Neural progenitor cell (in vitro differentiated cells): ENCODE results near the gene PIMREG. TPM values are rescaled to one million over a fixed set of nuclear protein-coding genes. Genes with fewer than 3 reads are reported as not detected.

ENCODE experiments used
- DNase-seq: peaks from one replicate; pipeline ENCODE4 v3.0.0-alpha.2; 2016; ENCODE audit warnings: low spot score
- H2AFZ ChIP-seq: fragments of 200-600 bp; sonication (generic); replicated peaks from 2 replicates; pipeline ENCODE4 v1.6.1; 2016; ENCODE audit warnings: antibody characterized with exemption
- H3F3A ChIP-seq: fragments of 200-600 bp; sonication (generic); 2 replicates; pipeline ENCODE4 v1.6.1; 2016; ENCODE audit warnings: antibody characterized with exemption, low read depth
- H3K27ac ChIP-seq: fragments of 200-600 bp; sonication (generic); 2 replicates; pipeline ENCODE4 v1.5.1; 2016; ENCODE audit warnings: mild to moderate bottlenecking
- H3K27me3 ChIP-seq: fragments of 200-600 bp; sonication (generic); 2 replicates; pipeline ENCODE4 v1.6.1; 2016; ENCODE audit warnings: mild to moderate bottlenecking, moderate library complexity
- H3K36me3 ChIP-seq: fragments of 200-600 bp; sonication (generic); 2 replicates; pipeline ENCODE4 v1.5.1; 2016
- H3K4me1 ChIP-seq: fragments of 200-600 bp; sonication (generic); 2 replicates; pipeline ENCODE4 v1.6.1; 2016; ENCODE audit warnings: mixed run types
- H3K4me2 ChIP-seq: fragments of 200-600 bp; sonication (generic); 2 replicates; pipeline ENCODE4 v1.6.1; 2016
- H3K4me3 ChIP-seq: fragments of 200-600 bp; sonication (generic); 2 replicates; pipeline ENCODE4 v1.5.1; 2016
- H3K79me2 ChIP-seq: fragments of 200-600 bp; sonication (generic); 2 replicates; pipeline ENCODE4 v1.6.1; 2016; ENCODE audit warnings: low read depth
- H3K9ac ChIP-seq: fragments of 200-600 bp; sonication (generic); 2 replicates; pipeline ENCODE4 v1.6.1; 2016
- H3K9me3 ChIP-seq: fragments of 200-600 bp; sonication (generic); 2 replicates; pipeline ENCODE4 v1.5.1; 2016; ENCODE audit warnings: low read depth
- H4K20me1 ChIP-seq: fragments of 200-600 bp; sonication (generic); 2 replicates; pipeline ENCODE4 v1.6.1; 2016; ENCODE audit warnings: low read depth
- H3K27ac Mint-ChIP-seq: 3 replicates; pipeline ENCODE4 v1.8.0; 2021; ENCODE audit warnings: mixed read lengths
- H3K27me3 Mint-ChIP-seq: 2 replicates; pipeline ENCODE4 v1.8.0; 2022; ENCODE audit warnings: low read depth, mild to moderate bottlenecking, inconsistent platforms, moderate library complexity, mixed read lengths; ENCODE audit not compliant: insufficient read depth
- H3K36me3 Mint-ChIP-seq: 3 replicates; pipeline ENCODE4 v1.8.0; 2021; ENCODE audit warnings: mixed read lengths
- H3K4me1 Mint-ChIP-seq: 3 replicates; pipeline ENCODE4 v1.8.0; 2021; ENCODE audit warnings: mixed read lengths
- H3K4me3 Mint-ChIP-seq: 3 replicates; pipeline ENCODE4 v1.8.0; 2021; ENCODE audit warnings: mild to moderate bottlenecking, moderate library complexity, mixed read lengths
- H3K9me3 Mint-ChIP-seq: 3 replicates; pipeline ENCODE4 v1.8.0; 2020; ENCODE audit warnings: mixed read lengths
- EZH2 ChIP-seq: fragments of 200-600 bp; sonication (generic); IDR thresholded peaks from 2 replicates; pipeline ENCODE4 v1.6.1; 2017; ENCODE audit warnings: antibody characterized with exemption, mild to moderate bottlenecking, moderate library complexity
- EZH2phosphoT487 ChIP-seq: fragments of 200-600 bp; sonication (generic); IDR thresholded peaks from 2 replicates; pipeline ENCODE4 v1.6.1; 2017; ENCODE audit warnings: antibody characterized with exemption
- total RNA-seq: library from RNA; depleted of rRNA; stranded (reverse); fragments of >200 nt; gene quantifications from 2 replicates; pipeline ENCODE4 v1.2.3, GENCODE V29; 2015; ENCODE audit warnings: low replicate concordance
- TF ChIP-seq, protein P1 (sequence below): fragments of 200-600 bp; sonication (generic); IDR thresholded peaks from 2 replicates; pipeline ENCODE4 v1.5.1; 2017; ENCODE audit warnings: antibody characterized with exemption, mild to moderate bottlenecking

Gene PIMREG
- total RNA-seq, 1 donor from 2014 or later: 71.3 TPM

DNA sequence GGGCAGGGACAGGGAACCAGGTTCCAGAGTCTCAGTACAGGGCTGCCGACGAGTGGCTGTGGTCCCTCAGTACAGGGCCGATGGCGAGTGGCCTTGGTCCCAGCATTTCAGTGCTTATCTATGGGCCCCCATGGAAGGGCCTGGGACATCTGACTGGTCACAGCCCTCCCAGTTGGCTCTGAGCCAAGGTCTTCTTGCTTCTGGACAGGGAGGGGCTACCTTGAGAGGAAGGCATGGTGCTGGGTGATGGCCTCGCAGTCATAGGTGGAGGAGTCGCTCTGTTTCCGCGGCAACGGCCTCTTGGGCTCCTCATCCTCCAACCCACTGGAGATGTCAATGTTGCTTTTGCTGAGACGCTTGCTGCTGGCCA lies 32.5 kb downstream of the PIMREG start:
- no peaks in the 10 kb centered on the region for H3K27me3 ChIP-seq
- no peak for DNase-seq
- H2AFZ ChIP-seq: no peak overlapping the region
- no peaks in the 10 kb centered on the region for H3K79me2 ChIP-seq
- peaks cover 27% of the 10 kb centered on the region for H3F3A ChIP-seq
- no peak overlapping the region for H3K27ac ChIP-seq
- H3K4me1 Mint-ChIP-seq: peaks cover 41% of the 10 kb centered on the region
- no peaks in the 10 kb centered on the region for H4K20me1 ChIP-seq
- no peak overlapping the region for H3K9ac ChIP-seq
- H3K4me1 ChIP-seq: peaks cover 44% of the 10 kb centered on the region
- TF ChIP-seq, protein P1, sequence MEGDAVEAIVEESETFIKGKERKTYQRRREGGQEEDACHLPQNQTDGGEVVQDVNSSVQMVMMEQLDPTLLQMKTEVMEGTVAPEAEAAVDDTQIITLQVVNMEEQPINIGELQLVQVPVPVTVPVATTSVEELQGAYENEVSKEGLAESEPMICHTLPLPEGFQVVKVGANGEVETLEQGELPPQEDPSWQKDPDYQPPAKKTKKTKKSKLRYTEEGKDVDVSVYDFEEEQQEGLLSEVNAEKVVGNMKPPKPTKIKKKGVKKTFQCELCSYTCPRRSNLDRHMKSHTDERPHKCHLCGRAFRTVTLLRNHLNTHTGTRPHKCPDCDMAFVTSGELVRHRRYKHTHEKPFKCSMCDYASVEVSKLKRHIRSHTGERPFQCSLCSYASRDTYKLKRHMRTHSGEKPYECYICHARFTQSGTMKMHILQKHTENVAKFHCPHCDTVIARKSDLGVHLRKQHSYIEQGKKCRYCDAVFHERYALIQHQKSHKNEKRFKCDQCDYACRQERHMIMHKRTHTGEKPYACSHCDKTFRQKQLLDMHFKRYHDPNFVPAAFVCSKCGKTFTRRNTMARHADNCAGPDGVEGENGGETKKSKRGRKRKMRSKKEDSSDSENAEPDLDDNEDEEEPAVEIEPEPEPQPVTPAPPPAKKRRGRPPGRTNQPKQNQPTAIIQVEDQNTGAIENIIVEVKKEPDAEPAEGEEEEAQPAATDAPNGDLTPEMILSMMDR: no peak
- TF ChIP-seq EZH2phosphoT487 (no peak), EZH2 (no peak)
- H3K36me3 ChIP-seq: no peaks in the 10 kb centered on the region
- no peaks in the 10 kb centered on the region for H3K9me3 Mint-ChIP-seq
- H3K9me3 ChIP-seq: no peaks in the 10 kb centered on the region
- H3K27me3 Mint-ChIP-seq: peaks cover 6% of the 10 kb centered on the region
- no peak overlapping the region for H3K4me3 Mint-ChIP-seq
- H3K4me2 ChIP-seq: no peak overlapping the region
- H3K27ac Mint-ChIP-seq: no peak overlapping the region
- no peaks in the 10 kb centered on the region for H3K36me3 Mint-ChIP-seq
- H3K4me3 ChIP-seq: no peak overlapping the region

- Mint-ChIP-seq H3K27me3 (peaks cover 9% of the 10 kb centered on the region), H3K36me3 (no peaks in the 10 kb centered on the region), H3K4me1 (peaks cover 36% of the 10 kb centered on the region), H3K27ac (no peak overlapping the region), H3K4me3 (no peak overlapping the region), H3K9me3 (no peaks in the 10 kb centered on the region)
- Histone ChIP-seq H3K4me1 (peaks cover 33% of the 10 kb centered on the region), H2AFZ (no peak overlapping the region), H3K4me2 (no peak overlapping the region), H3F3A (peaks cover 15% of the 10 kb centered on the region), H3K79me2 (no peaks in the 10 kb centered on the region), H3K4me3 (no peak overlapping the region), H3K9me3 (no peaks in the 10 kb centered on the region), H3K9ac (no peak overlapping the region), H3K27ac (no peak overlapping the region), H4K20me1 (no peaks in the 10 kb centered on the region), H3K36me3 (no peaks in the 10 kb centered on the region), H3K27me3 (no peaks in the 10 kb centered on the region)
- TF ChIP-seq EZH2 (no peak), EZH2phosphoT487 (no peak)
- TF ChIP-seq, protein P1: no peak
- no peak for DNase-seq
Observed at GRCh38 chr17:6477831-6478383, 33.7 kb downstream of the PIMREG start.

DNA sequence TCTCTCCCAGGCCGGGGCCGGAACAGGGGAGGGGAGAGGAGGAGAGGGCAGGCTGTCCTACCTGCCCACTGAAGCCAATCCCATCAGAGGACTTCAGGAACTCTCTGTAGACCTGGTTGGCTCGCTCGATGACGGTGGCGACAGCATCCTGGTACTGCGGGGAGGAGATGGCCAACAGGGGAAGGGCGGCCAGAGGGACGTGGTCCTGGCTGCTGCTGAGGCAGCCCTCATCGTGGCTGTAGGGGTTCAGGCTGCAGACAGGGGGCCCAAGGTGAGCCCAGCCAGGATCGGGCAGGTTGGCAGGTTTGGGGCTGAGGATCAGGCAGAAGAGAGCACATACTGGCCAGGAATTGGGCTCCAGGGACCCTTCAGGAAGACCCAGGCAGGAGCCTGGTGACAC lies 34.2 kb downstream of the PIMREG start:
- Mint-ChIP-seq H3K4me1 (peaks cover 30% of the 10 kb centered on the region), H3K27ac (no peak overlapping the region), H3K9me3 (no peaks in the 10 kb centered on the region), H3K4me3 (no peak overlapping the region), H3K36me3 (no peaks in the 10 kb centered on the region), H3K27me3 (peaks cover 6% of the 10 kb centered on the region)
- H2AFZ ChIP-seq: no peak overlapping the region
- no peaks in the 10 kb centered on the region for H3K36me3 ChIP-seq
- no peaks in the 10 kb centered on the region for H4K20me1 ChIP-seq
- DNase-seq: no peak
- H3F3A ChIP-seq: peaks cover 14% of the 10 kb centered on the region
- H3K27me3 ChIP-seq: no peaks in the 10 kb centered on the region
- no peaks in the 10 kb centered on the region for H3K79me2 ChIP-seq
- H3K27ac ChIP-seq: no peak overlapping the region
- no peak overlapping the region for H3K4me3 ChIP-seq
- no peaks in the 10 kb centered on the region for H3K9me3 ChIP-seq
- H3K4me2 ChIP-seq: no peak overlapping the region
- no peak overlapping the region for H3K9ac ChIP-seq
- TF ChIP-seq EZH2phosphoT487 (no peak), EZH2 (no peak)
- TF ChIP-seq, protein P1: no peak
- peaks cover 31% of the 10 kb centered on the region for H3K4me1 ChIP-seq
